HG03565 (cell line): Measurements from ENCODE around the gene HJURP.

ENCODE experiments used
- ATAC-seq: cut with Tn5 transposase; IDR thresholded peaks from one replicate; pipeline ENCODE4 v1.9.1; 2021; ENCODE audit warnings: mild to moderate bottlenecking, moderate library complexity; ENCODE audit not compliant: unreplicated experiment

HJURP gene

GRCh38 chr2:233849607-233850271, 4.6 kb downstream of the HJURP start:
- no peak for ATAC-seq

- no peak for ATAC-seq
Observed at GRCh38 chr2:233848276-233848675, 6.1 kb downstream of the HJURP start.

- no peak for ATAC-seq
Observed at GRCh38 chr2:233847248-233847898, 7.0 kb downstream of the HJURP start.

- no peak for ATAC-seq
Observed at GRCh38 chr2:233846387-233847247, 7.7 kb downstream of the HJURP start.

GRCh38 chr2:233845301-233846060, 8.9 kb downstream of the HJURP start:
- no peak for ATAC-seq

GRCh38 chr2:233844836-233845235, 9.5 kb downstream of the HJURP start:
- ATAC-seq = no peak

- no peak for ATAC-seq
Observed at GRCh38 chr2:233844064-233844807, 10.1 kb downstream of the HJURP start.

GRCh38 chr2:233841183-233841582, 13.2 kb downstream of the HJURP start:
- no peak for ATAC-seq

GRCh38 chr2:233840520-233840919, 13.8 kb downstream of the HJURP start:
- ATAC-seq = no peak

- no peak for ATAC-seq
Observed at GRCh38 chr2:233839447-233839820, 14.9 kb downstream of the HJURP start.

GRCh38 chr2:233838726-233839446, 15.4 kb downstream of the HJURP start:
- no peak for ATAC-seq

GRCh38 chr2:233838251-233838650, 16.1 kb downstream of the HJURP start:
- ATAC-seq = no peak

- ATAC-seq = no peak
Observed at GRCh38 chr2:233837694-233838229, 16.6 kb downstream of the HJURP start.

GRCh38 chr2:233836359-233836758, 18.0 kb downstream of the HJURP start:
- ATAC-seq = no peak

- no peak for ATAC-seq
Observed at GRCh38 chr2:233835230-233836186, 18.8 kb downstream of the HJURP start.

- ATAC-seq = no peak
Observed at GRCh38 chr2:233833345-233833744, 21.0 kb downstream of the HJURP start.

- no peak for ATAC-seq
Observed at GRCh38 chr2:233832869-233833311, 21.4 kb downstream of the HJURP start.

GRCh38 chr2:233832414-233832813, 21.9 kb downstream of the HJURP start:
- no peak for ATAC-seq
